GM12892 (cell line): ENCODE measurements around the gene TINAGL1.

Experiments
- POLR2A ChIP-seq: IDR thresholded peaks from 2 replicates; pipeline ENCODE4 v1.6.1; 2011; ENCODE audit warnings: low read depth, low read length, control low read depth
- POLR2AphosphoS5 ChIP-seq: IDR thresholded peaks from 2 replicates; pipeline ENCODE4 v1.6.1; 2011; ENCODE audit warnings: low read depth, low read length, control low read depth

DNA sequence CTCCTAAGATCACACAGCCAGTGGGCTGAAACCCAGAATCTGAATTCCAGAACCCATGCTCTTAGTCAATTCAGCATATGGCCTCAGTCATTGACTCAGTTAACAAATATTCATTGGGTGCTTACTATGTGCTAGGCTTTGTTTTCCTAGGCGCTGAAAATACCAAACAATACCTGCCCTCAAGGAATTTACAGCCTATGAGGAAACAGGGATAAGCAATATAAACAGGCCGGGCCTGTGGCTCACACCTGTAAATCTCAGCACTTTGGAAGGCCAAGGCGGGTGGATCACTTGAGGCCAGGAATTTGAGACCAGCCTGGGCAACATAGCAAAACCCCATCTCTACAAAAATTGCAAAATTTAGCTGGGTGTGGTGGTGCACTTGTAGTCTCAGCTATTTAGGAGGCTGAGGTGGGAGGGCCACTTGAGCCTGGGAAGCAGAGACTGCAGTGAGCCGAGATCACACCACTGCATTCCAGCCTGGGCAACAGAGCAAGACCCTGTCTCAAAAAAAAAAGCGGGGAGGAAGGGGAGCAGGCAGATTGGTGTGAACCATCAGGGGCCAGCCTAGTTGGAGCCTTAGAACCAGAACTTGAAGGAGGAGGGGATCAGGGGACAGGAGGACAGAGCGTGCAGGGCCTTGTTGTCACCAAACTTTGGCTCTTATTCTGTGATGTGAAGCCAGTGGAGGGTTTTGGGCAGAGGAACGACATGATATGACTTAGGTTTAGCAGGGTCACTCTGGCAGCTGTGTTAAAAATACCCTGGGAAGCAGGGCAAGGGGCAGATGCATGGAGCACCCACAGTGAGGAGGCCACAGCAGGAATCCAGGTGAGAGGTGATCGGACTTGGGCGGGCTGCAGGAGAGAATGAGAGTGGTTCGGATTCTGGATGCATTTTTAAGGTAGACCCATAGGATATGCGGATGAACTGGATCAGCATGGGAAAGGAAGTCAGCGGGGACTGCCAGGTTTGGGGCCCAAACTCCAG is 5.8 kb downstream of the TINAGL1 start:
- no peak for TF ChIP-seq POLR2AphosphoS5
- no peak for TF ChIP-seq POLR2A
